NCI-H1417 (cell line): Measurements from ENCODE around the gene SMIM21.

Source experiments
- DNase-seq, 3 experiments: peaks; one replicate each; lab custom pipeline; 2025; lab: John Stamatoyannopoulos, UW

The SMIM21 gene

DNA sequence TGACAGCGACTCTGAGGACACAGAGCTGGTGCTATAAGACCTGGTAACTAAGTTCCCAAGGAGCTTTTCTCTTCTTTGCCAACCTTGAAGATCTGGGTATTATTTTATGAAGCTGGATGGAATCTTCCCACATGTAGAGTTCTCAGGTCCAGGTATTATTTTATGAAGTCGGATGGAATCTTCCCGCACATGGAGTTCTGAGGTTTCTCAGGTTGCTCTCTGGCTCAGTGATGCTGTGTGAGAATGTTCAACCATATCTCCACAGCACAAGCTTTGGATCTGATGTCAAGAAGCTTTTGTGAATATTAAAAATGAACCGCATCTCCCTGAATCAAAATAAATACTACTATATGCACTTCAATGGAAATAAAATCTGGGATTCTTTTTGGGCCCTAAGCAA is at the start of gene SMIM21:
Gene SMIM21, minus strand, starts transcription at position 101 of the 400 bp plus-strand sequence. CDS start 140 bp downstream, outside the sequence.
- DNase-seq, result no peak

DNA sequence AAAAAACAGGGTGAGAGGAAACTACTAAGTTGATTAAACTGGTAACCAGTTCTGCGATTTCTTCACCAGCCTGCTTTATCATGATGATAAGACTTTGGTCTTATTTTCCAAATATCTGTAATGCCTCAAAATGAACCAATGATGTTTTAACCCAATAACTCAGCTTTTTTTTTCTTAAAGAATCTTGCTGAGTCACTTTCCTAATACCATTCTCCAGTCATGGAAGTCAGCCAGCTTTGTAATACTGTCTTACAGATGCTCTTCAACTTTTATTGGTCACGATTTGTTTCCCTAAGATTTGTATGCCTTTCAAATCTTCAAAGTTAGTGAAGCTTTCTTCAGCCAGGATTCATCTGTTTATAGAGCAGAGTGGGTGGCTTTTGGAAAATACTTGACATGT is 47.7 kb upstream of the SMIM21 start:
- no peak for DNase-seq

DNA sequence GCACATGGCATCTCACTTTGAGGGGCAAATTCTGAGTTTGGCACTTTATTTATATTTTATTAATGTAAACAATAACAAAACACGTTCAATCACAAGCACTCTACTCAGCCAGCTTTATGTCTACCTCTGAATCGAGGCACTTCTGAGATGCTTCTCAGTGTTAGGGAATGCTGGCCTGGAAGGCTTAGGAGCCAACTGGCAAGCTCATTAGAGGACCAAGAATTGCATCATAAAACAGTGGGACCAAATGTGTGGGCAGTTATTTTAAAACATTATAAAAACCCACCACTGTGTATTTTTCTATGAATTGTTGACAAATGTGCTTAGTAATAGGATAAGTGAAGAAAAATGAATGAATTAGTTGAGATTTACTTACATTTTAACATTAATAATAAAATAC is 46.8 kb upstream of the SMIM21 start:
- no peak for DNase-seq

DNA sequence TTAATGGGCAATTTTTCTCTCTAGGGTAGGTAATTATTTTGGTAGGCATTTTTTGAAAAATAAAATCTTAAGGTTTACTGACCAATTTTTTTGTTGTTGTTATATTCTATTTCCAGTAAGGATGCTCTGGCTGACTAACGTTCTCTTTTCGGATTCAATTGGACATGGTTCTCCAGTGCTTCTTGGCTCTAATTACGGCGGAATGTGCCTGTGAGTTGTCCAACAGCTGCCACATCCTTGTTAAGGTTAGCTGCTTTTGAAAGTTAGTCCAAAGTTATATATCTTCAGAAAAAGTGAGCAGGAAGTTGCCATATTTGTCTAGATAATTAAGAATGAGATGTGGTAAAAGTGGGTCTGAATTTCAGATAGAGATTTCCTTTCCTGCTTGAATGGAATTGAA is 45.8 kb upstream of the SMIM21 start:
- DNase-seq, result no peak

DNA sequence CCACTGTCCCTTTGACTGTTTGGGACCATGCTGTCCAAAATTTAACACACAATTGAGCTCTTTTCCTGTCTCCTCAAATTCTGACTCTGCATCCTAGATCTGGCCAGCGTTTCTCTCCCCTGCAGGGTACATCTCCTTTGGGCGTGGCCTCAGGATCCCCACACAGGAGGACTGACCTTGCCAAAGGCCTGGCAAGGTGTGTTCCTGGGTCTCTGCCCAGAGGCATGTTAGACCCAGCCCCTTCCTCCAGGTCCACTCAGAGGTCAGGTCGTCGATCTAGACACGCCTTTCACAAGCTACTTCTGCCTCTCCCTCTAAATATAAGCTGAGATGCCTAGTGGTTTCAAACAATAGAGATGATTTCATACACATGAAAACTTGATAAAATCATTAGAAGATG is 45.4 kb upstream of the SMIM21 start:
- no peak for DNase-seq

DNA sequence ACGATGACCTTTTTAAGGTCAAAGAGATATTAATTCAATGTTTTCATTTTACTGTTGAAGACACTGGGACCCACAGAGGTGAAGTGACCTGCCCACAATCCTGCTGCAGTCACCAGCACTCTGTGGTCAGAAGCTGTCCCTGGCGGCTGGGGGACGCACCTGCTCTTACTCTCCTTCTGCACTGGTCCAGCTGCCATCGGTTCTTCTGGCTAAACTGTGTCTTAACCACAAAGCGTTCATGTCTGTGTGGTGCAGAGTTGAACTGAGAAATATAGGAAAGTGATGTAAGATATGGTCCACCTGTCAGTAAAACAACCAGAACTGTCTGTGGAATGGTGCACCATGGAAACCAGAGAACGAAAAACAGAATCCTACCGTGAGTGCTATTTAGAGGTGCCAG is 44.9 kb upstream of the SMIM21 start:
- DNase-seq, result no peak

DNA sequence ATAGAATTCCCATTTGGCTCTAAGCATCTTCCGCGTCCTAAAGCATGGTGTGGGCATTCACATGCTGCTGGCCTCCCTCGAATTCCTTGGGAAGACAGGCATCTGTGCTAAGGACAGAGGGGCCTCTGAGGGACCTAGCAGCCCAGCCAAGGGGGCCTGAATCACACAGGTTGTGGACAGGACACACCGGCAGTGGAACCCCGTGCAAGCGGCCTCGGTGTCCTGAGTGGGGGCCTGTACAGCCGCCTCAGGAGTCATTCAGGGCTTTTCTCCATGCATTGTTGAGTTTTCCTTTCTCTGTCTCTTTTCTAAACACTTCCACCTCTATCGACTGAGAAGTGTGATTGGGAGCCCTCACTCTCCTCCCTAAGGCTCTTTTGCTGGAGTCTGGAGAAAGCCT is 44.3 kb upstream of the SMIM21 start:
- no peak for DNase-seq

DNA sequence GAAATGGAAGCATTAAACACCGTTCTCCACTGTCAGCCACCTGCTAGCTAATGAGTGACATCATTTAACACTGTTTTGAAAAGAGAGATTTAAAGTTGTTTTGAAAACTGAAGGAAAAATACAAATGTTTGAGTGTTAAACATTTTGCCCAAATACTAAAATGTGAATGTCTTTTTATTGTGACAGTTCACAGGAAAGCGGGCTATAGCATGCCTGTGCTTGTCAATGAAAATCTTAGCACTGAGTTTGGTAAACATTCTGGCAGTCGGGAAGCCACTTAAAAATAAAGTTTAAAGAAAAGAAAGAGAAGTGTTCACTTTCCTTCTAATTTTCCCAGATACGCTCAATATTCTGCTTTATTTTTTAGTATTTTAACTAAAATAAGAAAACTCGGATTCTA is 40.3 kb upstream of the SMIM21 start:
- peak in 1 of 3 experiments; percentile 35 for DNase-seq

DNA sequence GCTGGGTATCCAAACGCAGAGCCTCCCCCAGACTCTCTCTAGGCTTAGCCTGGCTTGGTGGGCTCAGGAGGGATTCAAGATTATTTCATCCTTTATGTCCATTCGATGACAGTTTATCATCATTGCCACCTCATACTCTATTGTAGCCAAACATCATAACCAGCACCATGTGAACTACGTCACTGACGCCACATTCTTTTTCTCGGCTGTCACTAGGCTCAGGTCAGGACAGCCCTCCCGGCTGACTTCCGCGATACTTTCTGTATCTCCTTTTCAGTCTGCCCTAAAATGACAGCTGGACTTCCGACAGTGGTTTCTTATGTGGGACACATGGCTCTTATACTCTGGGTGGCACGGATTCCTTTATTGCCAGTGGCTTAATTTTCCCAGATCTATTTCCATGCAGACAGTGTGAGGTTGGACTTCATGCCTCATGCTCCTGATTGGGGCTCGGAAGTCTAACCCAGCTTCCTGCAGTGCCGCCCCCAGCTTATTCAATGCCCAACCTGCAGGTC is 39.8 kb upstream of the SMIM21 start:
- DNase-seq, result no peak

DNA sequence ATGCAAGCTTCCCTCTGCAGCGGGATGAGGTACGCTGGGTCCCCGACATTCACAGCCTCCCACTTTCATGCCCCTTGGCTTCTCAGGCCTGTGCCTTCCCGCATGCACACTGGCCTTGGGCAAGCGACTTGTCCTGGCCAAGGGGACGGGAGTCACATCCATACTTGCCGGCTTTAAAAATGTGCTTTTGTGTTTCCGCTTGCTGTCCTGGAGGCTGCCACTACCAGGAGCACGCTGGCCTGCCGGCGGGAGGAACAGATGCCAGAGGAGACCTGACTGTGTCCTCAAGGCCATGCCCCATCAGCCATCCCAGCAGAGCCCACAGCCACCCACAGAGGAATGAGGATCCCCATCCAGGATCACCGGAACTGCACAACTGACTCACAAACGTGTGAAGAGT is 36.9 kb upstream of the SMIM21 start:
- DNase-seq, result no peak

DNA sequence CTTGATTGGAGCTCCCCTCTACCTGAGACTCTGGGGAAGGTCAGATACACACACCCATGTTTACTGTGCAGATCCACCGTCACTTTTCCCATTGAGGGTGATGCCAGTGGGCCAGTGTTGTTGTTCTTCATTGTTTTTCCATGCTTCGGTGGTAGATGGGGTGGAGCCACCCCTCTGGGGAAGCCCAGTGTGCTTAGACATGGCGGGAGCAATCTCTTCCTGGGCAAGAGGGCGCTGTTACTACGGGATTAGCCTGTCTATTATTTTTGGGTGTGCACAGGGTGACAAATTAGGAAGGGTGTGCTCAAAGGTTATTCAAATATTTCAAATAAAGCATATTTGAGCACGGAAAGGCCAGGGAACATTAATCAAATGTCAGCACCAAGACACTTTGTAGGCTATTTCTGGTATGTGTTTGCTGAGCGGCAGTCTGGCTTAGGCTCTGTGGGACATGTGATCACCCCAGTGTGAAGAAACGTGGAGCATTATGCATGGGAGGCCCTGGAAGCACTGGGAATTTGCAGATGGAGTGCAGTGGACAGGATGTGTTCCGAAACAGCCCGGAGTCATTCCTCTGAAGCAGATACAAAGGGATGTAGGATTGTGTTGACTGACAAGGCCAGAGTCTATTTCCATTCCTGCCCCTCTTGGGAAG is 34.8 kb upstream of the SMIM21 start:
- DNase-seq, result no peak

DNA sequence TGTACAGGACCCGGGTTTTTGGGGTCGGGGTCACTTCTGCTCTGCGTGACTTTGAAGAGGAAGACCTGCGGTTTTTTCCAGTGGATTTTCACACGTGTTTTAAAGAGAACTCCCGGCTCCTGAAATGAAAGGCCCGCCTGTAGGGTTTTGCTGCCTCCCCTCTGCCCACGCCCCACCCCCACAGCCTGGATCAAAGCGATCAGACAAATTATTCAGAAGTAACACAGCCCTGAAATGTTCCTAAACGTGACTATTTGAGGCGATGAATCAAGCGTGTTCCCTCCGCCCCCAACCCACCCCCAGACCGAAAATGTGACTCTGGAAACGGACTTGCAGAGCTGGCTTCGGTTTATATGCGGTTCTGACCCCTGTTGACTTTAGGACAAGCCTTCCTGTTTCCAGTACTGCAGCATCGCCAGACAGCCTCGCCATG is 28.7 kb upstream of the SMIM21 start:
- no peak for DNase-seq

DNA sequence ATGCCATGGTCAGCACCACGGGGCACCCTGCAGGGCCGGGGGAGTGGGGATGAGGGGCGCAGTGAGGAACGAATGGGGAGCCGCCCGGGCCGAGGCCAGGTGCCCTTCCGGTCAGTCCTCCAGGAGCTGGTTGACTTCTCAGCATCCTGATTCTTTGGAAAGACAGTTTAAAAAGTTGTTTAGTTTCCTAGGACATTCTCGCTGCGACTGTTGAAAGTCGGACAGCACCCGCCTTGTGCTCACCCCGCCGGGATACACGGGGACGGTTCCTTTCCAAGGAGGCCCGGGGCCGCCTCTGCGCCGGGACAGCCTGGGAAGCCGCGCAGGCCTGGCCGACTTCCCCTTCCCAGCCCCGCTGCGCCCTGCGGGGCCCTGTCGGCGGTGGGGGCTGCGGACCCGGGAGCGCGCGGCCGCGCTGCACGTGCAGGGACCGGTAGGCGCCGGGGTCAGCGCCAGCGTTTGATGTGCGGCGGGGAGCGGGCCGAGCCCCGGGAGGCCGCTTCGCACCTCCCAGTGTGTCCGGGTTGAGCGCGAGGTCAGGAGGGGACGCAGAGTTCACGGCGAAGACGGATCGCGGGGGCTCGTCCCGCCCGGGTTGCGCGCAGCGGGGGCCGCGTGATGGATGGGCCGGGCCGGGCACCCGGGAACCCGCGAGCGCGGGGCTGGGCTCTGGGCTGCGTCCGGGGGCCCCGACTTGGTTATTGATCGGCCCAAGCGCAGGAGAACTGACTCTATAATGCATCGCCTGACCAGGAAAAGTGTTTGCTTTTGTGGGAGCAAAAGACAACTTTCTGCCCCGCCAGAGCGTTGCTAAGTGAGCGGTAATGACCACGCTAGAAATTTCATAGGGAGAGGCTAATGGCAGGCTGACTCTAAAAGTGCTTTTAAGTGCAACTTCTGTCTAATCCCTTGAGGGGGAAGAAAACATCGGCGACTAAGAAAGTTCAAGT is 28.0 kb upstream of the SMIM21 start:
- DNase-seq, result peak in 2 of 3 experiments; percentile 39 to 64

DNA sequence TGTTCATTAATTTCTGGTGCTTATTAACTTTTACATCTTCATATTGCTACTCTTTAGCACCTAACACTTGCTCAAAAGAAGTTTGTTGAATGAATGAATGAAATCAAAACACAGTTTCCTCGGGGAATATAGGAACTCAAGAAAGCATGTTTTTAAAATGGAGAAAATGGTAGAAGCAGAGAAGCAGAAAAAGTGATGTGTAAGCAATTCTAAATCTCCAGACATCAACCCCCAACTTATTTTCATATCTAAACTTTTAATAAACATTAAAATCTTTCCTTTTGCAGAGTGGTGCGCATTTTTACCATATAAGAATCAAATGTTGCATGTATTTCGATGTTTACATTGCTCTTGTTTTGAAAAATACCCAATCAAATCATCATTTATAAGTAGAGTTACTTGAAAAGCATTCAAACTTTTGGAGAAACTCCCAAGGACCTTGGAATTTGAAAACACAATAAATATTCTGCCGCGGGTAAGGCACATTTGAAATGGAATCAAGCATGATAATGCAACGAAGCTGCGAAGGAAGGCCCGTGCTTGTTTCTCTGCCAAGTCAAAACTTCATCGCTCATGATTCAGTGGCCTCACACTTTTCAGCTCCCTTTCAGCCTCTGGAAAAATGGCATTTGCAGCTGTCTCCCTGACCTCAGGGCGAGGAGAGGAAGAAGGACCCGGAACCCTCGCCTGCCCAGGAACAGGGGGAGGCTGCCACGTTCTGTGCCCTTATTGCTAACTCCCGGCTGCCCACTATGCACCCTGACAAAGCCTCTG is 26.7 kb upstream of the SMIM21 start:
- DNase-seq, result no peak

DNA sequence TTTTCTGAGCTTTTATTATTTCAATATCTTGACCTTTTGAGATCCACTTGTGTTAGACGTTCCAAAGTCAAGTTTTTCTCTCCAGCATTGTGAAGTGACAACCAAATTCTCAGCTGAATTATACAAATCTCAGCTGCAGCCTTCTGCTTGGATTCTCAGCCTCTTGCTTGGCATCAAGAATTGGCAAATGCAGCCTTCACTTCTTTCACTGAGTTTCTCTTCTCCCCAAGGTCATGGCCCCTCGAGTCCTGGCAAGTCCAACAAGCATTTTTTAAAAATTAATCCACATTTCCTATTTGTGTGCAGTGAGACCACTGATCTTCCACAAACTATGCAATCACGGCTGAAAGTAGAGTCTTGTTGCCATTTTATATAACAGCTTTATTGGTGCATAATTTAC is 23.4 kb upstream of the SMIM21 start:
- no peak for DNase-seq

DNA sequence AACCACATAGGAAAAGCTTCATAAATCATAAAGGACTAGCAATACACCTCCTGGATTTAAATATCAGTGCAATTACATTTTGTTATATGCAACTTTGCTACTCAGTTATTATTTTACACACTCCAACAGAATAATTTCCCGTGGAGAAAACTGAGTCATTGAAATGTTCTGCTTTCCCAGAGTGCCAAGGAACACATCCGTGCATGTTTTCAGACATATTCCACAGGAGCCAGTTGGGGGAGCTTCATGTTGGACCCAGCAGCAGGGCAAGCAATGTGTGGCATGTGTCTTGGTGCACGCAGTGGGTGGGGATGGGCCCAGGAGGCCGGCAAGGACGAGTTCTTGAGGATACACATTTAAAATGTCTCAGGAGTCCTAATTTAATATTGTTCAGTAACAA is 14.4 kb upstream of the SMIM21 start:
- no peak for DNase-seq

DNA sequence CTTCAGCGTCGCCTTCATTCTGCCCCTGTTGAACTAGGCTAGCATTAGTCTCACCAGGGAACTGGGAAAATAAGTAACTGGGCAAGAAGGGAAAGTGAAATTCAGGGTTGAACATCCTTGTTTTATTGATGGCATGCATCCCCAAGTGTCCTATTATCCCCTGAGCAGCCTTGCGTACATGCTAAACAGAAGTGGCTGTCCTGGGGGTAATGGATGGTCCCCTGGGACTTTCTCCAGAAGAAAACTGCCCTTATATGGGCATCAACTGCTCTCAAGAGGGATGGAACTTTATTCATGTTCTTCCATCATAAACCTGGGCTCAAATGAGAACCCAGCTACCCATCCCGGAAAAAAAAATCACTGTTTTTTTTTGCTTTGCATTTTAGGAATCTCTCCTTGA is 11.8 kb upstream of the SMIM21 start:
- DNase-seq, result peak in 2 of 3 experiments; percentile 28 to 36

DNA sequence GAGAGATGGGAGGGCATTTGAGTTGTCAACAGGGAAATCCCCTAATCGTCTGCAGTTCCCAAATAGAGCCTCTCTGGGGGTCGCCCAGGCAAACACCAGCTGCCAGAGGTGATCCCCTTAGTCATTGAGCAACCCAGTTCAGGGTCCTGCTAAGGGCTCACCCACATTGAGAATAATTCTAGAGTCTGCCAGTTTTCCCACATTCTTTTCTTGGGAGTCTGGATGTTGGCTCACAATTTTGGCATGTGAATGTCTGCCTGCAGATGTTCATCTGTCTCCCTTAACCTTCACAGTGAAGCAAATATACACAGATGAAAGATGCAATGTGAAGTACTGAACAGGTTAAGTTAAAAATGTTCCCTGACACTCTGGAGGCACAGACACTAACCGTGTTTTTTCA is 11.4 kb upstream of the SMIM21 start:
- no peak for DNase-seq

DNA sequence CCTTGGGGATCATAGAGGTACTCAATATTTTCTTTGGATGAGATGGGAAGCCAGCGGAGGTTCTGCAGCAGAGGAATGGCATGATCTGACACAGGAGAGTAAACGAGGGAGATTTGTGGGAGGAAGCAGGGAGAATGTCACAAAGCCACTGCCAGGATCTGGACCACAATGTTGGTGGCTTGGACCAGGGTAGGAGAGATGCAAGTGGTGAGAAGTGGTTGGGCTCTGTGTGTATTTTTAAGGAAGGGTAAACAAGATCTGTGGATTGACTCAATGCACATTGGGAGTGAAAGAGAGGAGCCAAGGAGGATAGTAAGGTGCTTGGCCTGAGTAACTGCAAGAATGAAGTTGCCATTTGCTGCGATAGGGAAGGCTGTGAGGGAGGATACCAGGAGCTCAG is 10.5 kb upstream of the SMIM21 start:
- no peak for DNase-seq

DNA sequence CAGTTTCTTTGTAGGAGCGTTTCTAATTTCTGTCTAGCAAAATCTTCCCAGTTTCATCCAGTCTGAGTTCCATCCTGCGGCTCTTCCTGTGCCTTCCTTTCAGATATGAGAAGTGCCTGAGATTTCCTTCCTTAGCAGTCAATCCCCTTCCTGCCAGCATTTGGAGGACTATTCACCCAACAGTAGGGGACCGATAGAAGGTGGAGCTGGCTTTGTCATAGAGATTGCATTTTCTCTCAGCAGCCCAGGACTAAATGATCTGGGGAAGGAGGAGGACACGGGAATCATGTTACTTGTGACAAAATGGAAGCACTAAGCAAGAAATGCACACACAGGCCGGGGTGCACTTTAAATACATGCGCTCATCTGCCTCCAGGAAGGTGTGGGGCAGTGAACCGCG is 5.6 kb upstream of the SMIM21 start:
- no peak for DNase-seq

DNA sequence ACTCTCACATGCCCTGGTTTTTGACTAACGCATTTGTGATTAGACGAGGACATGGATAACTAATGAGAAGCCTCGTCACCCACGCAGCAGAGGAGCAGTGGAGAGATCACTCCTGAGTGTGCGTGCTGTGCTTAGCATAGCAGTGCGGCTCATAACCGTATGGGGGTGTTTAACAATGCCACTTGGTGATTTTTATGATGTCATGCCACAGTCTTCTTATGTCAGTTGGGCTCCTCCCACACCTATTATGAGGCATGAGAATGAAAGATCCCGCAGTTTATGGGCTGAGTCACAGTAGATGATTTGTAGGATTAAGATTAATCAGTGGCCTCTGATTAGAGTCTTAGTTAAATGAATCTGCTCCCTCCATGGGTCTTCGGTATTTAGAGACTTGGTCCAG is 2.5 kb upstream of the SMIM21 start:
- no peak for DNase-seq

DNA sequence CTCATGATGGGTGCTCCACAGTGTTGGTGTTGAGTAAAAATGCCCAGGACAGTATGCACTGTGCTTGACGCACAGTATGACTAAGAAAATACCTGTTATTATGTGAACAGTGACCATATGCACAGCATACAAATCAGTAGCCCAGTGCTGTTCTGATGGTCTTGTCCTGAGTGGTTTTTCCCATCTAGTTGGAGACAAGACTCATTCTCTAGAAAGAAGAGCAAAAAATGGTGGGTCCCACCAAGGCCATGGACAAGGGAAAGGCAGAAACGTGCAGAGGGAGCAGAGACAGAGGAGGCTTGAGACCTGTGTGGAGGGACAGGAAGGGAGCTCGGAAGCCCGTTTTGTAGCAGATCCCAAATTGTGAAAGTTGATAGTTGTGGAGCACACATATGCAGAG is 987 bp upstream of the SMIM21 start:
- DNase-seq, result no peak
